ENCODE measurements around the gene NREP.

NREP gene, protein sequence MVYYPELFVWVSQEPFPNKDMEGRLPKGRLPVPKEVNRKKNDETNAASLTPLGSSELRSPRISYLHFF

DNA sequence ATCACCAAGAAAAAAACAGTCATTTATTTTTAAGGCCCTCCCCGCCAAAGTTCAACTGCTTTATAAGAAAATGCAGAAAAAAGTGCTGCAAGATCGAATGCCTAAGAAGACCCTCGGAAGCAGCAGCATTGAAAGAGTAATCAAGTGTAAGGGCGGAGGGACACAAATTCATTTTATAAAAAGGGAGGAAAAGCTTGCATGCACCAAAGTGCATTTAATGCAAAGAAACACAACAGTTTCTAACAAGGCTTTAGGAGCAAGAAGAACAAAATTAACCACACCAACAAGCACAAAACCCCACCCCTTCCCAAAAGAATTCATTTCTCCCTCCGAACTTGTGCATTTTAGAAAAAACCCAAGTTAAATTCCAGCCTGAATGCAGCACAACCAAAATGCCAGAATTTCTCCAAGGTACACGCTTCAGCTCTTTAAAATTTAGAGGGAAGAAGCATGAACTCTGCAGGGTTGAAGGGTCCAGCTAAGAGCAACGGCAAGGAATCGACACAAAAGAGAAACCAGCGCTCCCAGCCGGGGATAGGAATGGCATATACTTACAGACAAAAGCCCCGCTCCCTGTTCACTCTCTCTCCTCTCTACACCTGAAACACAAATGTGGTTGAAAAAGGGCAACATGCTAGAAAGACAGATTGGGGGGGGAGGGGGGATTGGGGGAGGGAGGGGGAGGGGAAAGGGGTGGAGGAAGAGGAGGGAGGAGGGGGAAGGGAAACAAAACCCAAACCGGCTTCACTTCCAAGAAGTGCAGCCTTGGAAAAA lies at the start of gene NREP:
NREP (minus strand) TSS at position 614 of the 774 bp plus-strand sequence. CDS start 1,422 bp downstream, outside the sequence.
- DNase-seq, result no peak

GRCh38 chr5:111806753-111807152 lies 49.8 kb upstream of the NREP start:
- no peak for DNase-seq

DNA sequence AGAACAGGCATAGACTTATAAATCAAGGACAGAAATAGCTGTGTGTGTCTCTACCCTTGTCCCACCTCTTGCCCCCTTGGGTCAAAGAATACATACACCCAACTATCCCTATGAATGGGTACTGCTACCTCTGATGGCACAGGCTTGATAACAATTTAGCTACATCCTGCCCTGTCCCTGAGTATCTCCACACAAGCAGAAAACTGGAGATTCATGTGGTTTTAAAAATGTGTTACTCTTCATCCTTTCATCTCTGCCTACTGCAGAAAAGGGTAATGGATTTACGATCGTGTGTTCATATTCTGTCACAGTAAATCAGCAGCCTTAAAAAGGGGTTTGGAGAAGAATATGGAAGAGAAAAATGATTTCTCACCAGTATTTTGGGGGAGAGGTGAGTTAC lies 49.2 kb upstream of the NREP start:
- DNase-seq, result no peak

DNA sequence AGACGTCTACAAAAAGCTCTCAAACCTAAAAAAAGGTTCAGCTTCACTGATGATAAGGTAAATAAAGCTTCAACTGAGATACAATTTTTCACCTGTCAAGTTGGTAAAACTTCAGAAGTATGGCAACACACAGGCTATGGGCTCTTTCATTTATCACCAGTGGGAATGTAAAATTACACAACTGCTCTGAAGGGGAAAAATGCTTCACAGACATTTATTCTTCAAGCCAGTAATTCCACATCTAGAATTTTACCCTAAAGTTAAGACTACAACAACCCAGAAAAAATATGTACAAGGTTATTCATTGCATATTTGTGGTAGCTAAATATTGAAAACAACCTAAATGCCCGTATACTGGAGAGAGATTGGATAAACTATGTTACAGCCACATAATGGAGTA lies 48.1 kb upstream of the NREP start:
- no peak for DNase-seq

- DNase-seq, result no peak
These were observed 43.4 kb upstream of the NREP start for GRCh38 chr5:111800351-111800750.

DNA sequence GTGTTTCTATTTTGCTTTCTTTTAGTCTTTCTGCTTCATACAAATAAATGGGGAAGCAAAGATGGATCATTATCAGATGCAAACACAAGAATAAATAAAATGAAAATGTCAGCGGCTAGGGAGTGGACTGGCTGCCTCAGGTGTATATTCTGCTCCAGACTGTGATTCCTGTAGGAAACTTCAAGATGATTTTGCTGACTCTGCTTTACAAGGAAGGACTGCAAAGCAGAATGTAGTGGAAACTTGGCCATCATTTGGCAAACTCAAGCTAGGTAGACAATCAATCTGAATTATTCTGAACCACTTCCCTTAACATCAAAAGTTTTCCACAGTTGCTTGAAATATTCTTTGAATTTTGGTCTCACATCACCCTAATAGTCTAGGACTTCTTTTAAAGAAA lies 38.1 kb upstream of the NREP start:
- no peak for DNase-seq

- no peak for DNase-seq
These were observed 35.6 kb upstream of the NREP start for GRCh38 chr5:111792471-111793058.

GRCh38 chr5:111790295-111790694 lies 33.3 kb upstream of the NREP start:
- DNase-seq, result no peak

- DNase-seq, result no peak
These were observed 30.0 kb upstream of the NREP start for GRCh38 chr5:111787006-111787405.

GRCh38 chr5:111784491-111785181 lies 27.6 kb upstream of the NREP start:
- no peak for DNase-seq

DNA sequence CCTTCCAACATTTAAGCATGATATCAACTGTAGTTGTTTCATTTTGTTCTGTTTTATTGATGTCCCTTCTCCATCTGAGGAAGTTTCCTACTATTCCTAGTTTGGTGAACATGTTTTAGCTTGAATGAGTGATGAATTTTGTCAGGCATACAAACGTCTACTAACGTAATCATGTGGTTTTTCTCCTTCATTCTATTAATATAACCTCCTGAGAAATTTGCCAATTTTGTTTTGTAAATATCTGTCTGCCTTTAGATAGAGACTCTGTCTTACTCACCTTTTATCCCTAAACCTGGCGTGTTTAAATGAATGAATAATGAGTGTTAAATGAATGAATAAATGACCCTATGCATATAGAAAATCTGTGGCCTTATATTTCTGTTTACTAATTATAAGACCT lies 26.5 kb upstream of the NREP start:
- no peak for DNase-seq

- no peak for DNase-seq
These were observed 25.2 kb upstream of the NREP start for GRCh38 chr5:111782216-111782615.

DNA sequence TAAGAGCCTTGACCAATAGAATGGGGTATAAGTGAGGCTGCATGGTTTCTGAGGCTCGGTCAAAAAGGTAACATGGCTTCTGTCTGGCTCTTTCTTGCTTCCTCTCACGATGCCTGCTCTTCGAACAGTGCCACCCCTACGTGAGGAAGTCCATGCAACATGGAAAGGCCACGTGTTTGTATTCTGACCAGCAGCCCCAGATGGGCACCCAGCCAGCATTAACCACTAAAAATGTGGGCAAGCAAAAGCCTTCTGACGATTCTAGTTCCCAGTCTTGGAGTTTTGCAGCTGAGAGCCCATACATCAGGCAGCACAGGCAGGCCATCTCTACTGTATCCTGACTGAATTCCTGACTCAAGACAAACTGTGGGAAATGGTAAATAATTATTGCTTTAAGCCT lies 24.2 kb upstream of the NREP start:
- DNase-seq, result no peak

GRCh38 chr5:111779922-111780292 lies 22.9 kb upstream of the NREP start:
- no peak for DNase-seq

DNA sequence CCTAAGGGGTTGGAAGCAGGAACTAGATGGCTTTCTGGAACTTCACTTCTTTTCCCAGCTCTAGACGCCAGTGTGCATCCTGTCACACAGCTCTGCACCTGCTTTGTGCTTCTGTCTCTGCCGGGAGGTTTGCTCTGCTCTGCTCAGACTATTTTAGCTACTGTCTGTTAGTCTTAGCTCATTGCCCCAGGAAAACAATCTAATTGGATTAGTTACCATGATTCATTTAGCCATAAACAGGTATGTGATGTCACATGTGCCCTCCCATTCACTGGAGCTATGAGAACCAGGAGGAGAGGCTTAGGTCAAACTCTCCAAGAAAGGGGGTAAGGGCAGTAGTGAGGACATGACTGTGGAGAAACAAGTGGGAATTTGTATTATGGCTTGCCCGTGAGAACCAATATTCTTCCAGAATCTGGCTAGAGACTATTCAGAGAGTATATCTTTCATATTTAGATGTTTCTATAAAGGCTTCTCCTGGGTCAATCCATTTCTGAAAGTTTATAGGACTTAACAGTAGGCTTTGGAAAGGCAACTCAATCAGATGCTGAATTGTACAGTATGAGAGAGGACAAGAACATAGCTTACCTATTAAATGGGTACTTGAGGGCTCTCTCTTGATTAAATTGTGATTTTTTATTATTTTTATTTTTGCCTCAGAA lies 22.4 kb upstream of the NREP start:
- DNase-seq, result no peak

GRCh38 chr5:111776913-111777781 lies 20.2 kb upstream of the NREP start:
- no peak for DNase-seq

DNA sequence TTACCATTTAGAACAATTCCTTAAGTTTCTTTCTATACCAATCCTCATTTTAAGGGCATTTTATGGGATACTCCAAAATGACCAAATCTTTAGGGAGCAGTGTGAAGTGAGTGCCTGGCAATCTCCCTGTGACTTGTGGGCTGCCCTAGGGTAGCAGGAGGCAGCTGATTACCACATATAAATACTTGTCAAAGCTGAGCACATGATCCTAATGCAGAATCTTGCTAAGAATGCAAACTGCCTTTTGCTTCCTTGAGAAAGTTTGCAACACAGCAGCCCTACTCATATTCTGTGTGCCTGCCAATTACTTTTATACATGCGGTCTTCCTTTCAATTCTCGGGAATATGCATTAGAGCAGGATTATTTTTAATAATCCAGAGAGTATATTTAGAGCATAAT lies 18.2 kb upstream of the NREP start:
- DNase-seq, result no peak

- DNase-seq, result no peak
These were observed 17.5 kb upstream of the NREP start for GRCh38 chr5:111774525-111774924.

DNA sequence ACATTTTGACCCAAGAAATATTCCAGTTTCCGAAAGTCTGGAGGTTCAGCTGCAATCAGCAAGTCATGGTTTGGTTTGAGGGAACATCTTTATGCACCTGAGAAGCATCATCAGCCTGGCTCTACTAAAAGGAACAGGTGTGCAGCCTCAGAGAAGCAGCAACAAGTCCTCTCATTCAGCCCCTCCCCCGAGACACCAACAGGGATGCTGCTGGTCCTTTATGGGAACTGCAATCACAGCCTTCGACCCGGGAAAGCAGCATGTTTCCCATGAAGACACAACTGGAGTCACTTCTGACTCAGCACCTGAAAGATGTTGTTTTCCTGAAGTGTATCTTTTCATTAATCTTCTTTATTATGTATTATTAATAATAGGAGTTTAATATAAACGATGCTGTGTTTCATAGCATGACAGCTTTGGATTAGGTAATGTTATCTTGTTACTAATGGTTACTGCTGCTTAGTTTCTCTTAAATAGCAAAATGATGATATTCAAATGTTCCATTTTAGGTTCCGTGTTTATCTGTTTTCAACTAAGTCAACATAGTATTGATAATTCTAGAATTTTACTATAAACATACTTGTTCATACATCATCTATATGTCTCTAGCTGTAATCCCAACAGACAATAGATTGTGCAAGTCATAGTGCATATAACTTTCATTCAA lies 15.6 kb upstream of the NREP start:
- DNase-seq, result no peak

DNA sequence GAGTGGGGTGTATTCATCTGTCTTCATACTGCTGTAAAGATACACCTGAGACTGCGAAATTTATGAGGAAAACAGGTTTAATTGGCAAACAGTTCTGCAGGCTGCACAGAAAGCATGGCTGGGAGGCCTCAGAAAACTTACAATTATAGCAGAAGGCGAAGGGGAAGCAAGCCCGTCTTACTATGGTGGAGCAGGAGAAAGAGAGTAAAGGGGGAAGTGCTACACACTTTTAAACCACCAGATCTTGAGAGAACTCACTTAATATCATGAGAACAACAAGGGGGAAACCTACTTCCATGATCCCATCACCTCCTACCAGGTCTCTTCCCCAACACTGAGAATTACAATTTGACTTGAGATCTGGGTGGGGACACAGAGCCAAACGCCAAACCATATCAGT lies 12.5 kb upstream of the NREP start:
- no peak for DNase-seq

GRCh38 chr5:111765613-111766571 lies 8.9 kb upstream of the NREP start:
- no peak for DNase-seq

Data from stimulated activated CD4-positive, alpha-beta T cell treated with anti-CD3 and anti-CD28 coated beads, Interleukin-4, amount 100 ng/mL, for 24 hours (primary cell).